M059J (cell line): ENCODE results near the gene HARS2. TPM values are rescaled to one million over a fixed set of nuclear protein-coding genes. Genes with fewer than 3 reads are reported as not detected.
"Not testable (repeated sequence)": the region's sequence is repeated elsewhere in the genome, so short reads cannot be mapped to it uniquely, and the experiment has no call there.

ENCODE experiments used
- DNase-seq: peaks from one replicate; pipeline ENCODE4 v3.0.0-alpha.2; 2012; ENCODE audit warnings: low read depth
- total RNA-seq: library from RNA; depleted of rRNA; stranded (reverse); fragments of >200 nt; shearing (Covaris generic); gene quantifications from 2 replicates; pipeline ENCODE4 v1.2.3, GENCODE V29; 2014; rRNA removed

HARS2 gene
- total RNA-seq, 1 experiment from 2014 or later, result 36.7 TPM

- no peak for DNase-seq
These were observed 5.7 kb downstream of the HARS2 start for GRCh38 chr5:140696891-140697492.

GRCh38 chr5:140700177-140701144 lies 9.2 kb downstream of the HARS2 start, which contains the start of gene ZMAT2:
Gene ZMAT2, plus strand, starts transcription at chr5:140700447. Its CDS starts 14 bp downstream, at chr5:140700461.
- DNase-seq, result peak; percentile 98

GRCh38 chr5:140707812-140708211 lies 16.6 kb downstream of the HARS2 start:
- no peak for DNase-seq

GRCh38 chr5:140708787-140709186 lies 17.5 kb downstream of the HARS2 start:
- DNase-seq, result not testable (repeated sequence)

GRCh38 chr5:140710899-140711552 lies 19.8 kb downstream of the HARS2 start:
- peak; percentile 98 for DNase-seq

- DNase-seq, result no peak
These were observed 20.5 kb downstream of the HARS2 start for GRCh38 chr5:140711794-140712193.

GRCh38 chr5:140713562-140714094 lies 22.4 kb downstream of the HARS2 start:
- no peak for DNase-seq

- not testable (repeated sequence) for DNase-seq
These were observed 25.0 kb downstream of the HARS2 start for GRCh38 chr5:140716238-140716637.

- DNase-seq, result no peak
These were observed 27.0 kb downstream of the HARS2 start for GRCh38 chr5:140718266-140718592.

GRCh38 chr5:140720738-140721137 lies 29.5 kb downstream of the HARS2 start:
- not testable (repeated sequence) for DNase-seq

GRCh38 chr5:140721395-140721794 lies 30.1 kb downstream of the HARS2 start:
- DNase-seq, result not testable (repeated sequence)

- DNase-seq, result peak; percentile 96
These were observed 34.7 kb downstream of the HARS2 start for GRCh38 chr5:140725799-140726471.

GRCh38 chr5:140733098-140733497 lies 41.8 kb downstream of the HARS2 start:
- DNase-seq, result no peak

- DNase-seq, result peak; percentile 56
These were observed 43.1 kb downstream of the HARS2 start for GRCh38 chr5:140734354-140734753.

GRCh38 chr5:140737486-140737885 lies 46.2 kb downstream of the HARS2 start:
- no peak for DNase-seq

- DNase-seq, result no peak
These were observed 50.7 kb downstream of the HARS2 start for GRCh38 chr5:140741967-140742366.

Other genes starting within 250 kb of the HARS2 start
- not detected in 2 replicates for gene EIF4EBP3, start 143.8 kb upstream of the HARS2 start, total RNA-seq
- gene SRA1, start 134.0 kb upstream of the HARS2 start, total RNA-seq, result 48.5 and 55.9 TPM in 2 replicates
- gene APBB3, start 126.9 kb upstream of the HARS2 start, total RNA-seq, result 0.54 and 3.4 TPM in 2 replicates
- 29.4 and 33.5 TPM in 2 replicates for gene SLC35A4, start 126.6 kb upstream of the HARS2 start, total RNA-seq
- gene CD14, start 58.3 kb upstream of the HARS2 start, total RNA-seq, result 0.47 TPM in 1 of 2 replicates, not detected in the other
- gene TMCO6, start 52.0 kb upstream of the HARS2 start, total RNA-seq, result 15.2 and 32.7 TPM in 2 replicates
- 87.2 and 106 TPM in 2 replicates for gene NDUFA2, start 43.8 kb upstream of the HARS2 start, total RNA-seq
- 96.8 and 118 TPM in 2 replicates for gene IK, start 43.6 kb upstream of the HARS2 start, total RNA-seq
- gene WDR55, start 26.6 kb upstream of the HARS2 start, total RNA-seq, result 11.7 and 26.5 TPM in 2 replicates
- gene DND1, start 17.9 kb upstream of the HARS2 start, total RNA-seq, result 0.44 TPM in 1 of 2 replicates, not detected in the other
- 36.8 and 58.1 TPM in 2 replicates for gene HARS1, start 85 bp upstream of the HARS2 start, total RNA-seq
- gene ZMAT2, start 9.0 kb downstream of the HARS2 start, total RNA-seq, result 68.0 and 71.3 TPM in 2 replicates
- 0.05 TPM in 1 of 2 replicates, not detected in the other for gene PCDHA1, start 94.7 kb downstream of the HARS2 start, total RNA-seq
- gene PCDHA2, start 103.4 kb downstream of the HARS2 start, total RNA-seq, result not detected in 2 replicates
- not detected in 2 replicates for gene PCDHA3, start 109.6 kb downstream of the HARS2 start, total RNA-seq
- gene PCDHA4, start 115.6 kb downstream of the HARS2 start, total RNA-seq, result not detected in 2 replicates
- gene PCDHA5, start 130.2 kb downstream of the HARS2 start, total RNA-seq, result not detected in 2 replicates
- not detected in 2 replicates for gene PCDHA6, start 136.5 kb downstream of the HARS2 start, total RNA-seq
- gene PCDHA7, start 142.8 kb downstream of the HARS2 start, total RNA-seq, result 0.02 TPM in 1 of 2 replicates, not detected in the other
- gene PCDHA8, start 149.7 kb downstream of the HARS2 start, total RNA-seq, result not detected in 2 replicates
- gene PCDHA9, start 156.9 kb downstream of the HARS2 start, total RNA-seq, result not detected in 2 replicates
- not detected in 2 replicates for gene PCDHA10, start 164.4 kb downstream of the HARS2 start, total RNA-seq
- gene PCDHA11, start 177.5 kb downstream of the HARS2 start, total RNA-seq, result 0.07 and 0.27 TPM in 2 replicates
- gene PCDHA12, start 183.9 kb downstream of the HARS2 start, total RNA-seq, result not detected in 2 replicates
- gene PCDHA13, start 190.7 kb downstream of the HARS2 start, total RNA-seq, result not detected in 2 replicates
- 0.25 and 0.34 TPM in 2 replicates for gene PCDHAC1, start 234.8 kb downstream of the HARS2 start, total RNA-seq